ENCODE data around the gene IL36G.

GRCh38 chr2:112942654-112943002 lies 35.2 kb upstream of the IL36G start:
- TF ChIP-seq CTCF (optimal IDR thresholded peaks at IDR 0.05 in 1 of 3, IDR thresholded peaks at IDR 0.05 in 1 of 3, conservative IDR thresholded peaks at IDR 0.05 in 1 of 3; ENCODE audit: extremely low read depth in 1 of 3, insufficient read depth in 2 of 3, low read length in 3 of 3), result no peak
- no peak for TF ChIP-seq EZH2 (IDR thresholded peaks at IDR 0.05; ENCODE audit: low read length)
